Right cardiac atrium (tissue), 5 donors: ENCODE measurements around the gene PCSK2. TPM values are rescaled to one million over a fixed set of nuclear protein-coding genes. Genes with fewer than 3 reads are reported as not detected.

ENCODE experiments used
- ATAC-seq, 2 donors: fragments of 200-7000 bp; cut with Tn5 transposase; one replicate each; pipeline versions ENCODE4 v1.8.0 to v1.9.1; 2020; ENCODE audit warnings: moderate library complexity in 2 of 2, mild to moderate bottlenecking in 1 of 2
- DNase-seq, 3 donors: peaks; one replicate each; pipeline ENCODE4 v3.0.0-alpha.2; 2020
- H3K27ac ChIP-seq: one replicate; pipeline ENCODE4 v1.5.1; 2013; ENCODE audit warnings: mild to moderate bottlenecking, low read length, control low read depth, moderate library complexity
- H3K27me3 ChIP-seq: one replicate; pipeline ENCODE4 v1.6.1; 2013; ENCODE audit not compliant: control insufficient read depth, insufficient read depth
- H3K4me1 ChIP-seq: one replicate; pipeline ENCODE4 v1.6.1; 2013; ENCODE audit warnings: low read length; ENCODE audit not compliant: control insufficient read depth, insufficient read depth
- H3K4me3 ChIP-seq: one replicate; pipeline ENCODE4 v1.5.1; 2013; ENCODE audit warnings: low read length, control low read depth
- H3K9me3 ChIP-seq: one replicate; pipeline ENCODE4 v1.6.1; 2013; ENCODE audit warnings: low read length; ENCODE audit not compliant: control insufficient read depth
- WGBS: extraction: QIAGEN DNeasy Blood & Tissue Kit; methylation state at CpG from one replicate; pipeline ENCODE4 v1.1.7; 2013; 5-methylcytosine and 5-hydroxymethylcytosine counted together
- intact Hi-C, 4 donors: fragments of 100-400 bp; cut with DNase I; formaldehyde crosslinking; loops; one replicate each; pipeline versions ENCODE4 v1.11.0 to v1.14.0; 2022 to 2023
- polyA plus RNA-seq: library from polyadenylated mRNA; stranded (reverse); fragments of 200-250 nt; gene quantifications from one replicate; pipeline ENCODE4 v1.2.3, GENCODE V29; 2013
- total RNA-seq, 4 donors: library from RNA; stranded (reverse); fragmentation: NEBNext Ultra II Directional; extraction: Animal tissue kit (Norgen Biotek cat#: 25700); gene quantifications; one replicate each; pipeline ENCODE4 v1.2.1, GENCODE V29; 2021
- donor health status: healthy with polysubstance abuse.
- donor health status: DM: no; HTN: yes; CAD: no.
- donor health status: DM: no; HTN: no; CAD: no.
- donor health status: DM: no; HTN: yes; CAD: no; lungs with severe emphysema.
- donor health status: DM: yes; HTN: yes; CAD: no.

Gene PCSK2
- total and polyA plus RNA-seq, 5 donors: 1.1 to 3.2 (median 1.9) TPM

DNA sequence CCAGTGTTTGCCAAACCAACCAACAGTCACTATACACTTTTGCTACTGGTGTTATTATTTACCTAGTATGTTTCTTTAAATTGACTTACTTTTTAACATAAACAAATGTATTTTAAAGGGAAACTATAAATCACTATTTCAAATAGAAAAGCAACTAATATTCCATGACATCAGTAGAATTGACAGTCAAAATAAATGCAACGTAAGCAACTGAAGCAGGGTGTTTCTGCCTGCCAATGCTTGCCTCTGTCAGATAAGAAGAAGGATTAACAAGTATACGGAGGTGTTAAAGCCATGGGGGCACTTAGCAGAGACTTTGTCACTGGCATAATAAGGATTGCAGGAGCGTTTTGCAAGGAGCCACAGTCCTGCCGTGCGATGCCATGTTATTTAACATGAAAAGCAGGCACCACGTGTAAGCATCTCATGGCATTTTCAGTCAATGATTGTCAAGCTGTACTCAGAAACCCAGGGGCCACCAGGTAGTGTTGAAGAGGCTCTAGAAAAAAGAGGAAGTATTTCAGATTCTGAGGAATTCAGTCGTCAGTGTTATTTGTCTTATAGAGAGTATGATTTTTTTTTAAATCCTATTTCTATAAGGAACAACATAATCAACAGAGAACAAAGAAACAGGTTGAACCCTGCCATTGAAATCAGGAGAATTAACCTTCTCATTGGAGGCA, 172.6 kb downstream of the PCSK2 start:
- Histone ChIP-seq H3K9me3 (no peaks in the 10 kb centered on the region), H3K27ac (no peak overlapping the region), H3K27me3 (no peaks in the 10 kb centered on the region), H3K4me3 (no peak overlapping the region), H3K4me1 (no peaks in the 10 kb centered on the region)
- DNase-seq (no peak), ATAC-seq (no peak)
- intact Hi-C loops: no loop called here
- WGBS: 27% methylated on average over 7 of the region's 7 CpGs

DNA sequence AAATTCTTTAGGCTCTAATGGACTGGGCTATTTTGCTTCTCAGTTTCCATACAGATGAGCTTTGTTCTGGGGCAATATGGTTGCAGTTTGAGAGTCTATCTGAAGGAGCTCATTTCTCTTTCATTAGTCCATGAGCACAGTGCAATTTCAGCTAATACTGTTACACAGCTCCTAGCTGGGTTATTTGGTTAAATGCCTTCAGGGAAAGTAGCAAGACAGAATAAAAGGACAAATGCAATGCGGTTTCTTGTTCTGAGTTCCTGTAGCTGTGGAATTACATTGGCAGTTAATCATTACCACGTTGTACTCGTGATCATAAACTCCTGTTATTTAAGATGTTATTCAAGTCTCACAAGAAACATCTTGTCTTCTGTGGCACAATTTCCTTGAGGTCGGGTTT, 176.6 kb downstream of the PCSK2 start:
- no peak overlapping the region for H3K27ac ChIP-seq

DNA sequence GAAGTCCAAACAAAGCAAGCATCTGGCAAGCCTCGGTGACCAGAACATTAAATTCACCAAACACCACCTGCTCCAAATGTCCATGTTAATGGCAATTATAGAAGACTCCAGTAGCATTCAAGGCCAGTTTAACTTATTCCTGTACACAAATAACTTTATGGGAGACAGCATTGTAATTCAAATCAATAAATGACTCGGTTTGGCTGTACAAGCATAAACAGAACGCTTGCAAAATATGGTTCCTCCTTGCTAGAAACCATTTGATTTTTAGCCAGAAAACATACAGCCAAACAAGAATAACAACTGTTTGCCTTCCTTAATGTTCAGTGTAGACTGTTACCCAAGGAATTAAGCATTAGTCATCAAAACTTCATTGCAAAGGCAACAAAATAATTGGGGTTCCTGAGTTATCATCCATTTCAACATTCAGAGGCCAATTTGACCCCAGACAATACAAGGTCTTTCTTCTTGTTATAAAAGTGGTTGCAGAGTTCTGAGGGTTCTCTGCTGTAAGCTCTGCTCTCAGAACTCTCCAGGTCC, 179.3 kb downstream of the PCSK2 start:
- 75% methylated on average over 3 of the region's 3 CpGs for WGBS

More for the DNA sequence above, 176.6 kb downstream of the PCSK2 start:
- Histone ChIP-seq H3K4me3 (no peak overlapping the region), H3K4me1 (no peaks in the 10 kb centered on the region), H3K27me3 (no peaks in the 10 kb centered on the region), H3K9me3 (no peaks in the 10 kb centered on the region)
- intact Hi-C loops: no loop called here
- 69% methylated on average over 4 of the region's 4 CpGs for WGBS
- no peak for ATAC-seq
- no peak for DNase-seq

DNA sequence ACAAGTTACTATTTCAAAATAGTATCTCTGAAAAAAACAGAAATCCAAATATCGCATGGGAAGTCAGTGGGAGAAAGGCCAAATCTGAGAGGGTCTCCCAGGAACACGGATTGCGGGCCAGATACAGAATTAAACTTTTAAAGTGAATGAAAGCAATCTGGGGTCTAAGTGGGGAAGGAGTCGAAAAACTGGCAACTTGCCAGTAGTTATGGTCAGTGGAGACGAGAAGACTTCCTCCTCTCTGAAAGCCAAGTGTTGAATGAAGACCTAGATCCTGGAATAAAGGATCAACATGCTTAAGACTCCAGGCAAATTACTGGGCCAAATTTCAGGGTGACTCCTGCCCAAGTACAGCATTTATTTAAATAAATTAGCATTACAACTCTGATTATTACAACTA, 180.7 kb downstream of the PCSK2 start:
- no peaks in the 10 kb centered on the region for H3K4me1 ChIP-seq
- intact Hi-C loops: no loop called here
- no peak for ATAC-seq
- no peak for DNase-seq
- H3K9me3 ChIP-seq: no peaks in the 10 kb centered on the region
- H3K4me3 ChIP-seq: no peak overlapping the region
- 46% methylated on average over 5 of the region's 5 CpGs for WGBS
- H3K27ac ChIP-seq: no peak overlapping the region
- no peaks in the 10 kb centered on the region for H3K27me3 ChIP-seq

More for the DNA sequence above, 179.3 kb downstream of the PCSK2 start:
- Histone ChIP-seq H3K27me3 (no peaks in the 10 kb centered on the region), H3K4me1 (no peaks in the 10 kb centered on the region), H3K4me3 (no peak overlapping the region), H3K27ac (no peak overlapping the region), H3K9me3 (no peaks in the 10 kb centered on the region)
- DNase-seq (no peak), ATAC-seq (no peak)
- intact Hi-C loops: no loop called here

DNA sequence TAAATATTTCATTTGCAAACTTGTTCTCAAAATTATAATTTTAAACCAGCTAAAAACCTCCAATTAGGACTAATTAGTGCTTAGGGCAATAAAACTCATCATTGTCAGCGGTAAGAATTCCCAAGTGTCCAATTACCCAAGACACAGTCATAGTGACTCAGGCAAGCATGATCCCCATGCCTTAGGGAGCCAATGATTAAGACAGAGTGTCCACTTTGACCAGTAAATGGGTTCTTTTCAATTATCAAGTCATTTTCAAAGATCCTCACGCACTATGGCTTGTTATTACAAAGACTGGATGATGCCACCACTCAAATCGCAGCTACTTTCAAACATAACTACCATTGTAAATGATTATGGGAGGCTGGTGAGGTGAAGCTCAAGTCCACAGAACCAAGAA, 190.4 kb downstream of the PCSK2 start:
- ATAC-seq (no peak), DNase-seq (no peak)
- intact Hi-C loops: no loop called here
- Histone ChIP-seq H3K4me1 (no peaks in the 10 kb centered on the region), H3K27me3 (no peaks in the 10 kb centered on the region), H3K4me3 (no peak overlapping the region), H3K9me3 (no peaks in the 10 kb centered on the region), H3K27ac (no peak overlapping the region)
- 93% methylated on average over 3 of the region's 3 CpGs for WGBS

DNA sequence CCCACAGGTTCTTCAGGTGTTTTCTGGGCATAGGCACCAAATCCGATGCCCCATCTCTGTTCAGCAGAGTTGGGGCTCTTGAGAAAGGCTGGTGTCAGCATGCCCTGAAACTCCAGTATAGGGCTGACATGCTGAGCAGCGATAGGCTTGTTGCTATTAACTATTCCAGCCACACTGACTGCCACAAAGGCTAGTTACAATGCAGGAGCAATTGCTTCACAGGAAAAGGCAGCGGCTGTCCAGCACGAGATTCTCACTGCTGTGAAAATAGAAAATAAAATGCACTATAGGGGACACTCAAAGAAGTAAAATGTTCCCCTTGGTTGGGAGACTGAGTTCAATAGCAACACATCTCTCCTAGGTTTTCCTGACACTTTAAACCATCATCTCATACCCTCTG, 191.9 kb downstream of the PCSK2 start:
- Histone ChIP-seq H3K4me1 (no peaks in the 10 kb centered on the region), H3K27ac (no peak overlapping the region), H3K4me3 (no peak overlapping the region), H3K9me3 (no peaks in the 10 kb centered on the region), H3K27me3 (no peaks in the 10 kb centered on the region)
- DNase-seq (no peak), ATAC-seq (no peak)
- intact Hi-C loops: no loop called here
- 48% methylated on average over 4 of the region's 4 CpGs for WGBS

DNA sequence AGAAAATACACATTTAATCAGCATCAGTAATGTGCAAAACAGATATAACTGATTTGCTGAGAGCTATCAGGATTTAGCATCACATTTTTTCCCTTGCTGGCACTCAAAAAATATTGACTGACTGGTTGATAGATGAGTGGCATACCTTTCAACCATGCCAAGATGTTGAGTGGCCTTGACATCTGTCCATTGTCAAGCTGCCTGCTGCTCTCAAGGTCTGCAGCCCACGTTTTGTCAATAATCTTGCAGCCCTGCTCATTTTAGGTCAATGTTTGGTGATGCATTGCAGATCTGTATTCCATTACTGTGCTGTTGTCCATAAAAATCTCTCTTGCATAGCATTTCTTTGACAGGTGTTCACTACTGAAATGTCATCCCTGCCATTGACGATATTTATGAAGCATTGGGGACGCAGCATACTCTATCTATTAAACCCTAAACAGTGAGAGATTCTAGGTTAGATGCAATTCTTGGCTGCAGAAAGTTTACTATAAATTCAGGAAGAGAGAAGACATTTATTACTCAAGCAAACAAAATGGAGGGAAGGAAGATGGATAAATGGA, 192.7 kb downstream of the PCSK2 start:
- intact Hi-C loops: no loop called here
- ATAC-seq (no peak), DNase-seq (no peak)
- Histone ChIP-seq H3K27me3 (no peaks in the 10 kb centered on the region), H3K27ac (no peak overlapping the region), H3K9me3 (no peaks in the 10 kb centered on the region), H3K4me3 (no peak overlapping the region), H3K4me1 (no peaks in the 10 kb centered on the region)
- 34% methylated on average over 3 of the region's 3 CpGs for WGBS

DNA sequence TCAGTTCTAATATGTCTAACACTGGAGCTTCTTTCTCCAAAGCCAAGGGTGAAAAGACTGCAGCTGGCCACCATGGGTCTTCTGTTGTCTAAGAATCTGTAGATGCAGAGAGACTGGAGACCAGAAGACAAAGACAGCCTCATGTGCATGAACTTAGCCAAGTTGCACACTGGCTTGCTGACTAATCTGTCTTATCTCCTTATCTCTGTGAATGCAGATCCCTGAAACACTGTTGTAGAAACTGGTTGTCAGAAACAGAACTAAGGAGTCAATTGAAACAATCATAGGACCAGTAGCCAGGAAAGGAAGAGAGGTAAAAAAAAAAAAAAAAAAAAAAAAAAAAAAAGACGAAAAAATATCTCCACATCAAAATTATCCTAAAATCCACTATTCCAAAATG, 194.7 kb downstream of the PCSK2 start:
- intact Hi-C loops: no loop called here
- ATAC-seq (no peak), DNase-seq (no peak)
- H3K27ac ChIP-seq: no peak overlapping the region
- no peaks in the 10 kb centered on the region for H3K27me3 ChIP-seq
- WGBS: 83% methylated on average over 1 of the region's 1 CpG
- no peaks in the 10 kb centered on the region for H3K9me3 ChIP-seq
- H3K4me3 ChIP-seq: no peak overlapping the region
- no peaks in the 10 kb centered on the region for H3K4me1 ChIP-seq

DNA sequence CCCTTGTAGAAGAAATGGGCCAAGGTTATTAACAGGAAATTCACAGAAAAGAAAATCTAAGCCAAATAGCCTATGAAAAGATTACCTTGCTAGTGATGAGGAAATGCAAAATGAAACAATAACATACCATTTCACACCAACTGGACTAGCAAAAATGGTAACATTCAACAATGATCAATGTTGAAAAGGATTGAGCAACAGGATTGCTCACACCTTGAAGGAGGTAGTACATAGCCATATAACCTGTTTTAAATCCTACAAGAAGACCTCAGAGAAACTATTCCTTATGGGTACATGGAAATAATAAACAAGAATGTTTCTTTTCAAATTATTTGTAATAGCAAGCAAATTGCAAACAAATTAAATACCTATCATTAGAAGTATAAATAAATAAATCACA, 196.9 kb downstream of the PCSK2 start:
- Histone ChIP-seq H3K9me3 (no peaks in the 10 kb centered on the region), H3K4me3 (no peak overlapping the region), H3K27me3 (no peaks in the 10 kb centered on the region), H3K27ac (no peak overlapping the region), H3K4me1 (no peaks in the 10 kb centered on the region)
- intact Hi-C loops: no loop called here
- ATAC-seq: no peak
- DNase-seq: no peak

DNA sequence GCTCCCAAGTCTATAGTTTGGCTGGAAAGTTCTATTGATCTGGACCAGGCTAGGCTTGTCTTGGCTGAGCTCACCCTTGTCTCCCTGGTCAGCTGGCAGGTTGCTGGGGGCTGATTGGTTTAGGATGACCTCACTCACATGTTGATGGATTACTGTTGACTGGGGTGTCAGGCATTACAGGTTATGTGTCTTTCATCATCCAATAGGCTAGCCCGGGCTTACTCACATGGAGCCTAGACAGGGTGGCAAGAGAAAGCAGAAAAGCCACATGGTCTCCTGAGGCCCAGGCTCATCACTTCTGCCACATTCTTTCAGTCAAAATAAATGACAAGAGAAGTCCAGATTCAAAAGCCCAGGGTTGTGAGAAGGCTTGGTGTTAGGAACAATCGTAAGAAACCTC, 200.8 kb downstream of the PCSK2 start:
- Histone ChIP-seq H3K4me3 (no peak overlapping the region), H3K9me3 (no peaks in the 10 kb centered on the region), H3K4me1 (no peaks in the 10 kb centered on the region), H3K27me3 (no peaks in the 10 kb centered on the region), H3K27ac (no peak overlapping the region)
- WGBS: 67% methylated on average over 2 of the region's 2 CpGs
- ATAC-seq (no peak), DNase-seq (no peak)
- intact Hi-C loops: no loop called here

DNA sequence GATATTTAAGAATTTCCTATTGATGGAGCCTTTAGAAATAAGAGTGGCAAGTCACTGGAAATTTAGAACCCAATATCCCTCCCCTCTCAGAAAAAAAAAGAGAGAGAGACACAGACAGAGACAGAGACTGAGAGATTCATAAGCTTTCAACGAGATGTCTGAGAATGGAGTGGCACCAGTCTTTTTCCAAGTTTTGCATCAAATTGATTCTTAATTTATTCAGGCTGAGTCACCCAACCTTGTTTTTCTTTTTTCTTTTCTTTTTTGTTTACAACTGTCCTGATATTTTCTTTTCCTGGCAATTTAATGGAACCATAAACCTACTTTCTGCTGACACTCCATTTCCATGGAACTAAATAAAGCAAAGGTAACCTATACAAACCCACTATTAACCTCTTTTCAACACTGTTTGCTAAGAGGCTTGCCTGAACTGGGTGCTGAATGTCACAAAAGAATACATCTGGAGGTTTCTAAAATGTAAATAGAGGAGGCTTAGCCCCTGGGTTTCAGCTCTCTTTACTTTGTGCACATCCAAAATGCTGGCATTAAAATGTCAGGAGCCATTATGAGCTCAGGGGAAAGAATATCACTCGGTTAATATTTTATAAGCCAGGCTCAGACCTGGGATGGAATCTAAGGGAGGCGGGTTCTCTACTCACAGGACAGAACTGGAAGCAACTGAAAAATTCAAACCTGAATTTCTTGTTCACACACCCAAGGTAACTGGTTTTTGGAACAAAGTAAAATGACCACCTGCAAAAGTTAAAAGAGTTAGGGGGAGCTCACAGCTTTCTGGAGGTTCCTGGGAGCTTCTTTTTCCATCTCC, 203.5 kb downstream of the PCSK2 start:
- Histone ChIP-seq H3K9me3 (no peaks in the 10 kb centered on the region), H3K27ac (no peak overlapping the region), H3K4me3 (no peak overlapping the region), H3K27me3 (no peaks in the 10 kb centered on the region), H3K4me1 (no peaks in the 10 kb centered on the region)
- ATAC-seq: no peak
- DNase-seq: no peak
- intact Hi-C loops: loop anchor here (2.0 to 10.0 kb wide), 3 partner anchors 623 to 628 kb away; no protein-coding TSS in a partner anchor
- WGBS: 61% methylated on average over 3 of the region's 3 CpGs
